Measurements from ENCODE around the gene ACOT2.
"Not testable (repeated sequence)": the region's sequence is repeated elsewhere in the genome, so short reads cannot be mapped to it uniquely, and the experiment has no call there.

Gene ACOT2

DNA sequence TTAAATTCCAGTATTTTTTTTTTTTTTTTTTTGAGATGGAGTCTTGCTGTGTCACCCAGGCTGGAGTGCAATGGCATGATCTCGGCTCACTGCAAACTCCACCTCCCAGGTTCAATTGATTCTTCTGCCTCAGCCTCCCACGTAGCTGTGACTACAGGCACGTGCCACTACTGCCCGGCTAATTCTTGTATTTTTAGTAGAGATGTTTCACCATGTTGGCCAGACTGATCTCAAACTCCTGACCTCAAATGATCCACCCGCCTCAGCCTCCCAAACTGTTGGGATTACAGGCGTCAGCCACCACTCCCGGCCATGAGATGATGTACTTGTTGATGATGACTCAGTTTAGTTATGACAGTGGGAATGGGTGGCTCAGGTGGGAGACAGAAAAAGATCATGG is 5.2 kb downstream of the ACOT2 start:
- peaks cover 0 to 10% (median 5%) of the 10 kb centered on the region in 10 experiments; a peak in 8 of 20 replicates for H3K4me1 ChIP-seq
- H3K9me3 ChIP-seq (replicated peaks in 1 of 11); H3K36me3 ChIP-seq; H3K4me2 ChIP-seq; H3K27ac ChIP-seq; H3K9ac ChIP-seq; H3K4me3 ChIP-seq; H4K20me1 ChIP-seq: not testable (repeated sequence)
- peaks cover 12 to 14% (median 14%) of the 10 kb centered on the region in 11 experiments for H3K27me3 ChIP-seq

DNA sequence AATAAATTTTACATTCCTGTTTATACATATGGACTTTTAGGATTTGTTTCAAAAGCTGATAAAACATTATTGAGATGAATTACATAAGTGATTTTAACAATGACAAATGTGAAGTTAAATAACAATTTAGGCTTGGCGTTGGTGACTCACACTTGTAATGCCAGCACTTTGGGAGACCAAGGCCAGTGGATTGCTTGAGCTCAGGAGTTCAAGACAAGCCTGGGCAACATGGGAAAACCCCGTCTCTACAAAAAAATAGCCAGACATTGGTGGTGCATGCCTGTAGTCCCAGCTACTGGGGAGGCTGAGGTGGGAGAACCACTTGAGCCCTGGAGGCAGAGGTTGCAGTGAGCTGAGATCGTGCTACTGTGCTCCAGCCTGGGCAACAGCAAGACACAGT is 7.4 kb downstream of the ACOT2 start:
- no peak for TF ChIP-seq Cebpa-rat (IDR thresholded peaks at IDR 0.05)
- no peak overlapping the region for H3K9ac ChIP-seq
- H3K4me2 ChIP-seq: no peak overlapping the region
- H3K36me3 ChIP-seq: peaks cover 0 to 8% (median 0%) of the 10 kb centered on the region in 11 experiments; a peak in 3 of 22 replicates
- no peak overlapping the region for H3K27ac ChIP-seq
- H3K9me3 ChIP-seq (replicated peaks in 1 of 11): no peaks in the 10 kb centered on the region
- H3K4me1 ChIP-seq: no peaks in the 10 kb centered on the region
- H3K27me3 ChIP-seq: no peaks in the 10 kb centered on the region
- no peaks in the 10 kb centered on the region for H4K20me1 ChIP-seq
- H3K4me3 ChIP-seq: no peak overlapping the region

DNA sequence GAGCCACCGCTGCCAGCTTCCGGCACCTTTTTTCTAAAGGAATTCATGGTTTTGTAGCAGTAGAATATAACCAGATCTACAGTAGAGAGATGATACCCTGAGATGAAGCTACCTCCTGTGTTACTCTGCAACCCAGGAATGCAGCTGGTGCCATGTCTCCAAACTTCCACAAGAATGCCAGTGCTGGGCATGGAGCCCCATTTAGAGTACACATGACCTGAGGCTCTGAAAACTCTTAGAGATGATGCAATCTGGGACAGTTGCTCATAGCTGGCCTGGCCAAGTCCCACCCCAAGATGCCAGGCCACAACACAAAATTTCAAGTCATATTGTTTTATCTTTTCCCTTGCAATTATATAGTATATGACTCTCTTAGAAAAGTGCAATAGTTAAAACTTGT is 8.2 kb downstream of the ACOT2 start:
- not testable (repeated sequence) for H3K9me3 ChIP-seq (replicated peaks in 1 of 11); H3K36me3 ChIP-seq; H3K4me1 ChIP-seq; H3K9ac ChIP-seq; H3K27me3 ChIP-seq; H4K20me1 ChIP-seq; H3K4me3 ChIP-seq; H3K4me2 ChIP-seq; H3K27ac ChIP-seq

DNA sequence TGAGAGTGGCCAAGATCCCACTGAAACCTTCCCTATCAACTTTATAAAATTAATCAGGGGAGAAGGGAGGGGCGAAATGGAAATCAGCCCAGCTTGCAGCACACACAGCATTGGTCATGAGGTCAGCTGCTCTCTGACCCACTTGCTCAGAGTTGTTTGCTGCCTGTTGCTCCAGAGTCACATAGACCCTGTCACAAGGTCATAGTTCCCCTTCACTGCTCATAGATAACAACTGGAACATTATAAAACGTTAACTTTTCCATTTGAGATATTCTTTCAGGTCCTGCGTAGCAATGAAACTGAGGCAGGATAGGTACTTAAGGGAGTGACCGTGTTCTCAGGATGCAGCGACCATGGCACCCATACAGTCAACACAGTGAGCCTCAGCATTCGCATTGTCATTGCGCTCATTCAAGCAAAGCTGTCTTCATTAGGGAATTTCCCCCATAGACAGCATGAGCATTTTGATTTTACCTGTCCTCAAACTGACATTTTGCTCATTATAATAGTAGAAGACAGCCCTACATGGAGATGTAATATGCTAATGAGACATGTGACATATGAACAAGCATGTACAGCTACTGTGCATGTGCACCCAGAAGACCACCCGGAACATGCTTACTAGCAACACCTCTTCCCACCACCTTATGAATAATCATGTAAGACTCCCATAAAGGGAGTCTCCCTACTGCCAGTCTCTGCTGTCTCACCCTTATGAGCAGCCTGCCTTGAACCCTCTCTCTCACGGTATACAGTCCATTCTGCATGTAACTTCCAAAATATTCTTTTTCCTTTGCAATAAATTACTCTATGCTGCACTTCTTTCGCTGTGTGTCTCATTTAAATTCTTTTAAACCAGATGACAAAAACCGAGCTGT is 13.3 kb downstream of the ACOT2 start:
- H3K27ac ChIP-seq; H3K4me3 ChIP-seq; H3K9ac ChIP-seq; H3K9me3 ChIP-seq (replicated peaks in 1 of 11); H3K4me2 ChIP-seq; H3K4me1 ChIP-seq; H3K36me3 ChIP-seq; H3K27me3 ChIP-seq; H4K20me1 ChIP-seq: not testable (repeated sequence)

DNA sequence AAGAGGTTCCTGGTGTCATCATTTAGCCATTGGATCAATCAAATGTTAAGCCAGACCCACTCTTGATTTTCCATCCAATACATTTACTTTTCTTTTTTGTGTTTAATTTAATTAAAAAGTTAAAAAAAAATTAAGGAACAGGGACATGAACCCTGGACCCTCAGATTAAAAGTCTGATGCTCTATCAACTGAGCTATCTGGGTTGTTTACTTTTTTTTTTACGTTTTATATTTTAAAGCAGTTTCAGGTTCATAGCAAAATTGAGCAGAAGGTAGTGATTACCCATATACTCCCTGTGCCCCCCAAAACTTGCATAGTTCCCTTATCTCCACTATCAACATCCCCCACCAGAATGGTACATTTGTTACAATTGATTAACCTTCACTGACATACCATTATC is 19.7 kb downstream of the ACOT2 start:
- Histone ChIP-seq H3K9ac (no peak overlapping the region), H3K4me3 (no peak overlapping the region), H3K9me3 (replicated peaks in 1 of 11) (peaks cover 22 to 32% (median 29%) of the 10 kb centered on the region in 11 experiments), H3K36me3 (peaks cover 0 to 5% (median 0%) of the 10 kb centered on the region in 11 experiments; a peak in 1 of 22 replicates), H3K4me2 (no peak overlapping the region), H3K4me1 (no peaks in the 10 kb centered on the region), H4K20me1 (no peaks in the 10 kb centered on the region), H3K27ac (no peak overlapping the region), H3K27me3 (peaks cover 14 to 28% (median 21%) of the 10 kb centered on the region in 11 experiments)
- TF ChIP-seq Cebpa-rat (IDR thresholded peaks at IDR 0.05): no peak

DNA sequence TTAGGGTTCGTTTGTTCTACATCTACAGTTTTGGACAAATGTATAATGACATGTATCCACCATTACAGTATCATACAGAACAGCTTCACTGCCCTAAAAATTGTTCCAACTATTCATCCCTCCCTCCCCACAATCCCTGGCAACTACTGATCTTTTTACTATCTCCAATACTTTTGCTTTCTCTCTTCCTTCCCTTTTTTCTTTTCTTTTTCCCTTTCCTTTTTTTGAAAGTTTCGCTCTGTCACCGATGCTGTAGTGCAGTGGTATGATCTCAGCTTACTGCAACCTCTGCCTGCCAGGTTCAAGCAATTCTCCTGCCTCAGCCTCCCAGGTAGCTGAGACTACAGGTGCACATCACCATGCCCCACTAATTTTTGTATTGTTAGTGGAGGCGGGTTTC is 20.1 kb downstream of the ACOT2 start:
- Histone ChIP-seq H3K4me3 (no peak overlapping the region), H3K9me3 (replicated peaks in 1 of 11) (peaks cover 22 to 32% (median 29%) of the 10 kb centered on the region in 11 experiments), H3K4me1 (no peaks in the 10 kb centered on the region), H3K27ac (no peak overlapping the region), H3K9ac (no peak overlapping the region), H3K36me3 (peaks cover 0 to 5% (median 0%) of the 10 kb centered on the region in 11 experiments; a peak in 1 of 22 replicates), H3K27me3 (peaks cover 14 to 28% (median 21%) of the 10 kb centered on the region in 11 experiments), H4K20me1 (no peaks in the 10 kb centered on the region), H3K4me2 (no peak overlapping the region)
- TF ChIP-seq Cebpa-rat (IDR thresholded peaks at IDR 0.05): no peak

DNA sequence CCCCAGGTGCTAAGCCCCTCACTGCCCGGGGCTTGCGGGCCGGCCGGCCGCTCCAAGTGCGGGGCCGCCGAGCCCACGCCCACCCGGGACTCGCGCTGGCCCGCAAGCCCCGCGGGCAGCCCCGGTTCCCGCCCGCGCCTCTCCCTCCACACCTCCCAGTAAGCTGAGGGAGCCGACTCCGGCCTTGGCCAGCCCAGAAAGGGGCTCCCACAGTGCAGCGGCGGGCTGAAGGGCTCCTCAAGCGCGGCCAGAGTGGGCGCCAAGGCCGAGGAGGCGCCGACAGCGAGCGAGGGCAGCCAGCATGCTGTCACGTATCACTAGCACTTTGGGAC is 21.6 kb downstream of the ACOT2 start:
- not testable (repeated sequence) for H3K4me2 ChIP-seq, H3K9ac ChIP-seq, H4K20me1 ChIP-seq, H3K4me1 ChIP-seq, H3K27ac ChIP-seq, H3K36me3 ChIP-seq, H3K4me3 ChIP-seq
- peaks cover 14 to 28% (median 21%) of the 10 kb centered on the region in 11 experiments for H3K27me3 ChIP-seq
- H3K9me3 ChIP-seq (replicated peaks in 1 of 11): peaks cover 22 to 32% (median 29%) of the 10 kb centered on the region in 11 experiments

DNA sequence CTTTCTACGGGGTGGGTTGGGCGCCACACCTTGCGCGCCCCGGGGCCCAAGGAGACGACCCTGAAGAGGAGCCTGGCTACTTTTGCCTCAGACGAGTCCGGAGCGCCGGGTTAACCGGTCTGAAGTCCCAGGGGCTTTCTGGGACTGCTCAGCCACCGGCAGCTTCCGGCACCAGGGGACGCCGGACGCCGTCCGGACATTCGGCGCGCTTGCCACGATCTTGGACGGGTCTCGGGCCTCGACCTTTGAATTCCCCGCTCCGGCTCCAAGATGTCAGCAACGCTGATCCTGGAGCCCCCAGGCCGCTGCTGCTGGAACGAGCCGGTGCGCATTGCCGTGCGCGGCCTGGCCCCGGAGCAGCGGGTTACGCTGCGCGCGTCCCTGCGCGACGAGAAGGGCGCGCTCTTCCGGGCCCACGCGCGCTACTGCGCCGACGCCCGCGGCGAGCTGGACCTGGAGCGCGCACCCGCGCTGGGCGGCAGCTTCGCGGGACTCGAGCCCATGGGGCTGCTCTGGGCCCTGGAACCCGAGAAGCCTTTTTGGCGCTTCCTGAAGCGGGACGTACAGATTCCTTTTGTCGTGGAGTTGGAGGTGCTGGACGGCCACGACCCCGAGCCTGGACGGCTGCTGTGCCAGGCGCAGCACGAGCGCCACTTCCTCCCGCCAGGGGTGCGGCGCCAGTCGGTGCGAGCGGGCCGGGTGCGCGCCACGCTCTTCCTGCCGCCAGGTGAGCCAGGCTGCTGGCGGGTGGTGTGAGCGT is 22.9 kb downstream of the ACOT2 start, which contains the start of gene ACOT4:
TSS of gene ACOT4 (plus strand) at position 184 of the 760 bp plus-strand sequence. CDS start at position 271, 87 bp downstream.
- no peak for TF ChIP-seq Cebpa-rat (IDR thresholded peaks at IDR 0.05)
- H3K9ac ChIP-seq: no peak within 1 kb of the TSS
- H3K36me3 ChIP-seq: peaks cover 0 to 5% (median 0%) of the 10 kb centered on the region in 11 experiments; a peak in 1 of 22 replicates
- no peaks in the 10 kb centered on the region for H4K20me1 ChIP-seq
- no peak within 1 kb of the TSS for H3K27ac ChIP-seq
- H3K9me3 ChIP-seq (replicated peaks in 1 of 11): peaks cover 22 to 32% (median 29%) of the 10 kb centered on the region in 11 experiments
- peak within 1 kb of the TSS in 5 of 11 experiments; percentile 2 to 42 (median 19); a peak in 5 of 22 replicates for H3K4me2 ChIP-seq
- peak within 1 kb of the TSS in 3 of 10 experiments; percentile 14 to 51 (median 23); a peak in 4 of 20 replicates for H3K4me3 ChIP-seq
- peaks cover 14 to 28% (median 21%) of the 10 kb centered on the region in 11 experiments for H3K27me3 ChIP-seq
- no peaks in the 10 kb centered on the region for H3K4me1 ChIP-seq

DNA sequence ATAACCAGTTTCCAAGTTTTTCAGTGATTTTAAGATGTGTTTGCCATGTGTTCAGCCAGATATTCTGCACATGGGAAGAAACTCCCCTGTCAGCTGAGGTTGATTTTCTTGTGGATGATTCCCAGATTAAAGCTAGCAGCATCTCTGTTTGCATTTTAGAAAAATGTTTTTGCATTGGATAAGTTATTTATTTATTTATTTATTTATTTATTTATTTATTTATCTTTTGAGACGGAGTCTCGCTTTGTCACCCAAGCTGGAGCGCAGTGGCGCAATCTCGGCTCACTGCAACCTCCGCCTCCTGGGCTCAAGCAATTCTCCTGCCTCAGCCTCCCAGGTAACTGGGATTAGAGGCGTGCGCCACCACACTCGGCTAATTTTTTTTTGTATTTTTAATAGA is 25.5 kb downstream of the ACOT2 start:
- no peak for TF ChIP-seq Cebpa-rat (IDR thresholded peaks at IDR 0.05)

More for the DNA sequence above, 25.5 kb downstream of the ACOT2 start:
- no peaks in the 10 kb centered on the region for H3K4me1 ChIP-seq
- peaks cover 0 to 5% (median 0%) of the 10 kb centered on the region in 11 experiments; a peak in 1 of 22 replicates for H3K36me3 ChIP-seq
- H3K9me3 ChIP-seq (replicated peaks in 1 of 11): peaks cover 22 to 31% (median 29%) of the 10 kb centered on the region in 11 experiments
- H3K27me3 ChIP-seq: peaks cover 14 to 28% (median 21%) of the 10 kb centered on the region in 11 experiments
- H4K20me1 ChIP-seq: no peaks in the 10 kb centered on the region
- H3K27ac ChIP-seq: no peak overlapping the region
- H3K9ac ChIP-seq: no peak overlapping the region
- no peak overlapping the region for H3K4me2 ChIP-seq
- H3K4me3 ChIP-seq: no peak overlapping the region
